DMS 273 (cell line): Measurements from ENCODE around the gene DDX5.
"Not testable (repeated sequence)": the region's sequence is repeated elsewhere in the genome, so short reads cannot be mapped to it uniquely, and the experiment has no call there.

Experiments
- DNase-seq: peaks from one replicate; lab custom pipeline; 2025; ENCODE audit not compliant: unreplicated experiment; lab: John Stamatoyannopoulos, UW

DDX5 gene

GRCh38 chr17:64494121-64494520, 12.0 kb downstream of the DDX5 start:
- no peak for DNase-seq

GRCh38 chr17:64492481-64493109, 13.5 kb downstream of the DDX5 start:
- DNase-seq, result peak; percentile 52

- no peak for DNase-seq
These were observed 14.1 kb downstream of the DDX5 start for GRCh38 chr17:64491994-64492393.

- peak; percentile 36 for DNase-seq
These were observed 14.8 kb downstream of the DDX5 start for GRCh38 chr17:64491034-64491860.

- DNase-seq, result no peak
These were observed 17.8 kb downstream of the DDX5 start for GRCh38 chr17:64488301-64488700.

GRCh38 chr17:64484380-64484779, 21.7 kb downstream of the DDX5 start:
- DNase-seq, result no peak

- DNase-seq, result no peak
These were observed 25.1 kb downstream of the DDX5 start for GRCh38 chr17:64480951-64481350.

- no peak for DNase-seq
These were observed 28.2 kb downstream of the DDX5 start for GRCh38 chr17:64477849-64478248.

- DNase-seq, result no peak
These were observed 33.5 kb downstream of the DDX5 start for GRCh38 chr17:64472564-64472963.

GRCh38 chr17:64471440-64471839, 34.6 kb downstream of the DDX5 start:
- DNase-seq, result no peak

GRCh38 chr17:64470625-64471024, 35.5 kb downstream of the DDX5 start:
- DNase-seq, result no peak

GRCh38 chr17:64466834-64467233, 39.3 kb downstream of the DDX5 start:
- DNase-seq, result not testable (repeated sequence)

- no peak for DNase-seq
These were observed 39.9 kb downstream of the DDX5 start for GRCh38 chr17:64466019-64466735.

GRCh38 chr17:64461788-64462187, 44.3 kb downstream of the DDX5 start:
- no peak for DNase-seq

- DNase-seq, result no peak
These were observed 45.1 kb downstream of the DDX5 start for GRCh38 chr17:64460955-64461354.

GRCh38 chr17:64459818-64460217, 46.3 kb downstream of the DDX5 start:
- DNase-seq, result not testable (repeated sequence)

- DNase-seq, result no peak
These were observed 46.8 kb downstream of the DDX5 start for GRCh38 chr17:64459284-64459747.

- no peak for DNase-seq
These were observed 47.3 kb downstream of the DDX5 start for GRCh38 chr17:64458756-64459155.

- no peak for DNase-seq
These were observed 48.9 kb downstream of the DDX5 start for GRCh38 chr17:64457156-64457555.

GRCh38 chr17:64455993-64456885, 49.9 kb downstream of the DDX5 start:
- no peak for DNase-seq

GRCh38 chr17:64449545-64449944, 56.5 kb downstream of the DDX5 start:
- no peak for DNase-seq
